ENCODE data around the gene ZNF784. TPM values are rescaled to one million over a fixed set of nuclear protein-coding genes. Genes with fewer than 3 reads are reported as not detected.
A peak's percentile ranks its signal among the peaks of the same experiment; 100 is the strongest.

Gene ZNF784
- total and polyA plus RNA-seq, 9 of the 15 experiments (the other 6 are each of a cell fraction or from before 2014, with no cell fraction given): 0.14 to 6.1 (median 2.1) TPM

GRCh38 chr19:55623130-55623529 lies 1.2 kb downstream of the ZNF784 start (continued):
- TF ChIP-seq ZNF134 (CRISPR knock-in tag; conservative IDR thresholded peaks at IDR 0.05) (no peak), GMEB1 (CRISPR knock-in tag; IDR thresholded peaks at IDR 0.05) (no peak)

GRCh38 chr19:55622242-55622969 lies 2.0 kb downstream of the ZNF784 start:
- peak in 2 of 4 experiments; percentile 5 to 9 for DNase-seq (ENCODE audit: extremely low read depth in 1 of 4, low spot score in 3 of 4)
- no peak for FAIRE-seq
- BruUV-seq (replicated peaks): no TSS peak
- H3K79me2 ChIP-seq (ENCODE audit: control insufficient read depth, insufficient read depth, low read length): peaks cover 7% of the 10 kb centered on the region; the same call in 2 of the 3 replicates
- in situ Hi-C loops (cut with MboI): loop anchor here (10.0 kb wide), 1 partner anchor 338 kb away; the partner anchor contains the start of genes BRSK1 and HSPBP1
- peaks cover 3% of the 10 kb centered on the region for H3K9me1 ChIP-seq (ENCODE audit: control insufficient read depth, insufficient read depth, low read length)
- intact Hi-C loops (cut with micrococcal nuclease): no loop called here
- ChIA-PET POLR2A (interaction anchor here (0.6 to 2.1 kb wide), 4 partner anchors 15 to 558 kb away, joined by 3 to 10 read pairs (median 4); partner anchors contain the start of gene ZNF865), CTCF (ENCODE audit: low intra/inter-chr PET ratio) (no interaction called here)
- H3K9ac ChIP-seq (ENCODE audit: insufficient read depth in 1 of 2, low read depth in 2 of 2, low read length in 2 of 2): no peak overlapping the region
- H3K4me1 ChIP-seq (replicated peaks in 1 of 2; ENCODE audit: control insufficient read depth in 2 of 2, insufficient read depth in 2 of 2, low read length in 2 of 2): peaks cover 9 to 11% of the 10 kb centered on the region in 2 experiments; a peak in 4 of 5 replicates
- no peak overlapping the region for H3K4me2 ChIP-seq (ENCODE audit: insufficient read depth, low read length)
- ATAC-seq: no peak
- peaks cover 12% of the 10 kb centered on the region; the same call in 2 of the 3 replicates for H3K36me3 ChIP-seq (ENCODE audit: control insufficient read depth, insufficient read depth, low read length)
- H3K9me3 ChIP-seq (replicated peaks; ENCODE audit: control insufficient read depth, insufficient read depth, low read depth, low read length): no peaks in the 10 kb centered on the region
- no peak overlapping the region for H3K4me3 ChIP-seq
- WGBS (ENCODE audit: insufficient coverage, low coverage, missing lambda C conversion rate): 93% methylated on average over 28 of the region's 40 CpGs
- no peak overlapping the region for H3K27ac ChIP-seq (ENCODE audit: extremely low read depth, low read depth, low read length)
- no peak overlapping the region for H2AFZ ChIP-seq (ENCODE audit: low read depth, low read length)
- H4K20me1 ChIP-seq (replicated peaks; ENCODE audit: control insufficient read depth, insufficient read depth, low read length): no peaks in the 10 kb centered on the region; the same call in 1 of the 2 replicates
- H3K27me3 ChIP-seq (ENCODE audit: control insufficient read depth in 2 of 2, insufficient read depth in 2 of 2, low read length in 2 of 2): no peaks in the 10 kb centered on the region
- TF ChIP-seq RBM22 (IDR thresholded peaks at IDR 0.05; ENCODE audit: low read depth, low read length, poor library complexity, severe bottlenecking) (peak; percentile 42), STAT5A (IDR thresholded peaks at IDR 0.05; ENCODE audit: borderline replicate concordance, low read length) (no peak), MEIS2 (IDR thresholded peaks at IDR 0.05; ENCODE audit: partially characterized antibody) (no peak), ZNF518B (CRISPR knock-in tag; IDR thresholded peaks at IDR 0.05) (no peak), ZBTB33 (CRISPR knock-in tag; IDR thresholded peaks at IDR 0.05) (peak; percentile 63; the same call in 1 of the 2 replicates), HNRNPLL (IDR thresholded peaks at IDR 0.05; ENCODE audit: low read depth, low read length, poor library complexity, severe bottlenecking) (no peak), WHSC1 (IDR thresholded peaks at IDR 0.05; ENCODE audit: low read length) (no peak)

Data from K562 (cell line).